ENCODE data around the gene LSR. TPM values are rescaled to one million over a fixed set of nuclear protein-coding genes. Genes with fewer than 3 reads are reported as not detected.

Gene LSR
- total and polyA plus RNA-seq, 12 donors = 8.2 to 106 (median 58.7) TPM

- H3K27me3 ChIP-seq = no peaks in the 10 kb centered on the region
- no peak for DNase-seq
- H3K4me3 ChIP-seq = no peak overlapping the region
- intact Hi-C loops (cut with DNase I) = no loop called here
- H3K36me3 ChIP-seq (replicated peaks in 1 of 2) = no peaks in the 10 kb centered on the region
- H3K9me3 ChIP-seq (replicated peaks in 1 of 3) = no peaks in the 10 kb centered on the region
- no peak overlapping the region for H3K27ac ChIP-seq
- H3K4me1 ChIP-seq (replicated peaks in 1 of 2) = peaks cover 29 to 39% of the 10 kb centered on the region in 2 donors
- 87 to 94% (median 90%) methylated on average over 8 to 10 of the region's 10 CpGs for whole genome bisulfite sequencing, 4 donors
- no peak for TF ChIP-seq POLR2A (IDR thresholded peaks at IDR 0.05)
- TF ChIP-seq CTCF (IDR thresholded peaks at IDR 0.05) = no peak
These were observed 66.2 kb downstream of the LSR start for GRCh38 chr19:35314858-35315470.

GRCh38 chr19:35315883-35316282 lies 67.1 kb downstream of the LSR start:
- peaks cover 26 to 37% of the 10 kb centered on the region in 2 donors for H3K4me1 ChIP-seq (replicated peaks in 1 of 2)

GRCh38 chr19:35316560-35316959 lies 67.8 kb downstream of the LSR start:
- intact Hi-C loops (cut with DNase I) = no loop called here
- TF ChIP-seq CTCF (IDR thresholded peaks at IDR 0.05) (no peak), POLR2A (IDR thresholded peaks at IDR 0.05) (no peak)
- H3K4me3 ChIP-seq = no peak overlapping the region
- no peaks in the 10 kb centered on the region for H3K9me3 ChIP-seq (replicated peaks in 1 of 3)
- H3K27ac ChIP-seq = no peak overlapping the region
- H3K27me3 ChIP-seq = no peaks in the 10 kb centered on the region
- no peaks in the 10 kb centered on the region for H3K36me3 ChIP-seq (replicated peaks in 1 of 2)
- H3K4me1 ChIP-seq (replicated peaks in 1 of 2) = peaks cover 26 to 37% of the 10 kb centered on the region in 2 donors
- WGBS, 4 donors = 88 to 99% (median 95%) methylated on average over 8 to 9 of the region's 9 CpGs
- no peak for DNase-seq

More at GRCh38 chr19:35315883-35316282, 67.1 kb downstream of the LSR start:
- no peak overlapping the region for H3K27ac ChIP-seq
- H3K4me3 ChIP-seq = no peak overlapping the region
- WGBS, 4 donors = 83 to 90% (median 86%) methylated on average over 7 to 9 of the region's 9 CpGs
- H3K9me3 ChIP-seq (replicated peaks in 1 of 3) = no peaks in the 10 kb centered on the region
- H3K27me3 ChIP-seq = no peaks in the 10 kb centered on the region
- intact Hi-C loops (cut with DNase I) = no loop called here
- H3K36me3 ChIP-seq (replicated peaks in 1 of 2) = no peaks in the 10 kb centered on the region
- no peak for TF ChIP-seq POLR2A (IDR thresholded peaks at IDR 0.05)
- no peak for TF ChIP-seq CTCF (IDR thresholded peaks at IDR 0.05)
- no peak for DNase-seq

Other genes starting within 250 kb of the LSR start
- 100 to 1,000 TPM in 1 of 9 donors, 10 to 100 TPM in 8; 31.2 to 101 (median 79.4) TPM for gene GRAMD1A, start 248.7 kb upstream of the LSR start, total RNA-seq
- 100 to 1,000 TPM in 1 of 3 donors, 10 to 100 TPM in 2; 41.5 to 125 (median 74.9) TPM for gene GRAMD1A, start 248.7 kb upstream of the LSR start, polyA plus RNA-seq
- 10 to 100 TPM in 6 of 9 donors, 1 to 10 TPM in 2, under 1 TPM in 1; 0.83 to 34.5 (median 15.7) TPM for gene SCN1B, start 218.5 kb upstream of the LSR start, total RNA-seq
- 10 to 100 TPM in 2 of 3 donors, 1 to 10 TPM in 1; 4.4 to 13.2 (median 11.6) TPM for gene SCN1B, start 218.5 kb upstream of the LSR start, polyA plus RNA-seq
- gene HPN, start 207.3 kb upstream of the LSR start, total RNA-seq = 1 to 10 TPM in 2 of 9 donors, under 1 TPM in 6, not detected in 1; 0.20 to 2.6 (median 0.78) TPM
- gene HPN, start 207.3 kb upstream of the LSR start, polyA plus RNA-seq = 1 to 10 TPM in 1 of 3 donors, under 1 TPM in 1, not detected in 1; 0.88 to 1.7 TPM
- gene FXYD3, start 133.2 kb upstream of the LSR start, total RNA-seq = 1 to 10 TPM in 2 of 9 donors, under 1 TPM in 3, not detected in 4; 0.34 to 4.6 (median 0.75) TPM
- 1 to 10 TPM in 2 of 3 donors, under 1 TPM in 1; 0.35 to 4.0 (median 4.0) TPM for gene FXYD3, start 133.2 kb upstream of the LSR start, polyA plus RNA-seq
- gene LGI4, start 113.9 kb upstream of the LSR start, total RNA-seq = 1 to 10 TPM in 6 of 9 donors, under 1 TPM in 3; 0.17 to 4.4 (median 1.0) TPM
- gene LGI4, start 113.9 kb upstream of the LSR start, polyA plus RNA-seq = 10 to 100 TPM in 2 of 3 donors, 1 to 10 TPM in 1; 1.8 to 22.4 (median 19.5) TPM
- 10 to 100 TPM in 3 of 9 donors, 1 to 10 TPM in 5, not detected in 1; 2.0 to 16.1 (median 6.6) TPM for gene FXYD1, start 110.2 kb upstream of the LSR start, total RNA-seq
- gene FXYD1, start 110.2 kb upstream of the LSR start, polyA plus RNA-seq = 10 to 100 TPM in 2 of 3 donors, 1 to 10 TPM in 1; 5.5 to 58.6 (median 45.7) TPM
- under 1 TPM in 1 of 9 donors, not detected in 8; 0.39 TPM for gene FXYD7, start 105.7 kb upstream of the LSR start, total RNA-seq
- under 1 TPM in 2 of 3 donors, not detected in 1; 0.64 to 0.67 TPM for gene FXYD7, start 105.7 kb upstream of the LSR start, polyA plus RNA-seq
- 10 to 100 TPM in 8 of 9 donors, 1 to 10 TPM in 1; 4.2 to 68.4 (median 30.4) TPM for gene FXYD5, start 94.3 kb upstream of the LSR start, total RNA-seq
- gene FXYD5, start 94.3 kb upstream of the LSR start, polyA plus RNA-seq = 100 to 1,000 TPM in 1 of 3 donors, 10 to 100 TPM in 2; 34.6 to 123 (median 84.2) TPM
- gene FAM187B, start 20.3 kb upstream of the LSR start, total RNA-seq = under 1 TPM in 2 of 9 donors, not detected in 7; 0.06 to 0.18 TPM
- under 1 TPM in 2 of 3 donors, not detected in 1; 0.13 to 0.48 TPM for gene FAM187B, start 20.3 kb upstream of the LSR start, polyA plus RNA-seq
- 100 to 1,000 TPM in 8 of 9 donors, 10 to 100 TPM in 1; 50.6 to 220 (median 145) TPM for gene USF2, start 20.0 kb downstream of the LSR start, total RNA-seq
- gene USF2, start 20.0 kb downstream of the LSR start, polyA plus RNA-seq = 100 to 1,000 TPM; 116 to 302 (median 169) TPM
- 1 to 10 TPM in 2 of 9 donors, under 1 TPM in 3, not detected in 4; 0.57 to 1.7 (median 0.90) TPM for gene HAMP, start 33.5 kb downstream of the LSR start, total RNA-seq
- gene HAMP, start 33.5 kb downstream of the LSR start, polyA plus RNA-seq = 1 to 10 TPM in 2 of 3 donors, under 1 TPM in 1; 0.84 to 9.3 (median 1.5) TPM
- 10 to 100 TPM in 1 of 9 donors, 1 to 10 TPM in 6, under 1 TPM in 1, not detected in 1; 0.45 to 45.0 (median 4.4) TPM for gene MAG, start 43.2 kb downstream of the LSR start, total RNA-seq
- under 1 TPM; 0.33 to 0.88 (median 0.40) TPM for gene MAG, start 43.2 kb downstream of the LSR start, polyA plus RNA-seq
- 10 to 100 TPM in 2 of 9 donors, 1 to 10 TPM in 7; 1.8 to 16.1 (median 7.3) TPM for gene CD22, start 80.2 kb downstream of the LSR start, total RNA-seq
- 1 to 10 TPM; 3.5 to 6.4 (median 4.2) TPM for gene CD22, start 80.2 kb downstream of the LSR start, polyA plus RNA-seq
- gene FFAR1, start 98.9 kb downstream of the LSR start, total RNA-seq = under 1 TPM in 1 of 9 donors, not detected in 8; 0.11 TPM
- gene FFAR1, start 98.9 kb downstream of the LSR start, polyA plus RNA-seq = under 1 TPM in 1 of 3 donors, not detected in 2; 0.03 TPM
- under 1 TPM in 2 of 9 donors, not detected in 7; 0.11 to 0.18 TPM for gene FFAR3, start 109.5 kb downstream of the LSR start, total RNA-seq
- gene FFAR3, start 109.5 kb downstream of the LSR start, polyA plus RNA-seq = under 1 TPM in 2 of 3 donors, not detected in 1; 0.16 to 0.17 TPM
- gene GPR42, start 122.1 kb downstream of the LSR start, total RNA-seq = not detected
- gene GPR42, start 122.1 kb downstream of the LSR start, polyA plus RNA-seq = not detected
- gene FFAR2, start 199.3 kb downstream of the LSR start, total RNA-seq = under 1 TPM in 3 of 9 donors, not detected in 6; 0.11 to 0.52 (median 0.29) TPM
- under 1 TPM; 0.33 to 0.88 (median 0.40) TPM for gene FFAR2, start 199.3 kb downstream of the LSR start, polyA plus RNA-seq
- gene KRTDAP, start 241.5 kb downstream of the LSR start, total RNA-seq = not detected
- gene KRTDAP, start 241.5 kb downstream of the LSR start, polyA plus RNA-seq = not detected